ENCODE measurements around the gene MEIKIN.
"Not testable (repeated sequence)": the region's sequence is repeated elsewhere in the genome, so short reads cannot be mapped to it uniquely, and the experiment has no call there.

Gene MEIKIN

DNA sequence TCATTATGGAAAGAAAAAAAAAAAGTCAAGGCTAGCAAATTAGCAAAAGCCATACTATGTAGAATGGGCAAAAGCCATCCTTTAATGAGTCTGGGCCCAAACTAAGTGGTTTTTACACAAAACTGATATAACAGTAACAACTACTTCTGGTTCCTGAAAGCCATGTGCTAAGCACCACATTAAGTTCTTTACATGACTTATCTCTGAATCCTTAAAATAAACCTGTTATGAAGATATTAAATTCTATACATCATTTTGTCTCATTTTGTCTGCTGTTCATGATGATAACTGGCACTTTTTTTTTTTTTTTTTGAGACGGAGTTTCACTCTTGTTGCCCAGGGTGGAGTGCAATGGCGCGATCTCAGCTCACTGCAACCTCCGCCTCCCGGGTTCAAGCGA is 153.6 kb downstream of the MEIKIN start:
- DNase-seq (ENCODE audit: insufficient read length, low spot score) (no peak), FAIRE-seq (no peak)
- no peak for TF ChIP-seq POLR2A (IDR thresholded peaks at IDR 0.05; ENCODE audit: low read depth, low read length)

GRCh38 chr5:131790550-131790949 is 154.9 kb downstream of the MEIKIN start:
- TF ChIP-seq POLR2A (IDR thresholded peaks at IDR 0.05; ENCODE audit: low read depth, low read length) = no peak

DNA sequence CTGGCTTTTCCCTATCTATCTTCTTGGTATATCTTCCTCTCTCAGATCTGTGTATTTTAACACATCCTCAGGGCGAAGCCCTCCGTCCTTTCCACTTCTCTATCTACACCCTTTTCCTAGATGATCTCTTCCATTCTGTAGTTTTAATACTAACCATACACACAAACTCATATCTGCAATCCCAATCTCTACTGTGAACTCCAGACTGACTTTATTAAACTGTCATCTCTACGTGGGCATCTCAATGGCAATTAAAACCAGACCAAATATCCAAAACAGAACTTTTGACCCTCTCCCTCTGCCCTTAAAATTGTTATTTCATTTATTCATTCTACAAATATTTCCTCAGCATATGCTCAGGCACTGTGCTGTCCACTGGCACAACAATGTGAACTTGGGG is 155.7 kb downstream of the MEIKIN start:
- no peak for TF ChIP-seq POLR2A (IDR thresholded peaks at IDR 0.05; ENCODE audit: low read depth, low read length)
- FAIRE-seq (peak; percentile 30), DNase-seq (ENCODE audit: insufficient read length, low spot score) (no peak)

More at GRCh38 chr5:131790550-131790949, 154.9 kb downstream of the MEIKIN start:
- DNase-seq (ENCODE audit: insufficient read length, low spot score) (no peak), FAIRE-seq (peak; percentile 36)

DNA sequence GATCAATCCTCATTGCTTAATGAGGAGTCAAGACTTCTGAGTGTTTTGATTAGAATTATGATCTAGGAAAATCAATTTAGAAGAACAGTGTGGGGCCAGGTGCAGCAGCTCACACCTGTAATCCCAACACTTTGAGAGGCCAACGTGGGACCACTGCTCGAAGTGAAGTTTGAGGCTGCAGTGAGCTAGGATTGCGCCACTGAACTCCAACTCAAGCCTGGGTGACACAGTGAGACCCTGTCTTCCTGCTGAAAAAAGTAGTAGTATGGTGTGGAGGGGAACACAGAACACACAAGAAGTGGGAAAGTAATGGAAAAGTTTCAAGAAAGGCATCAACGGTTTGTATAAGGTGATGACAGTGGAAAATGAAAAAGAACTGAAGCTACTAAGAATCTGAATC is 157.7 kb downstream of the MEIKIN start:
- no peak for TF ChIP-seq POLR2A (IDR thresholded peaks at IDR 0.05; ENCODE audit: low read depth, low read length)
- DNase-seq (ENCODE audit: insufficient read length, low spot score) = no peak

DNA sequence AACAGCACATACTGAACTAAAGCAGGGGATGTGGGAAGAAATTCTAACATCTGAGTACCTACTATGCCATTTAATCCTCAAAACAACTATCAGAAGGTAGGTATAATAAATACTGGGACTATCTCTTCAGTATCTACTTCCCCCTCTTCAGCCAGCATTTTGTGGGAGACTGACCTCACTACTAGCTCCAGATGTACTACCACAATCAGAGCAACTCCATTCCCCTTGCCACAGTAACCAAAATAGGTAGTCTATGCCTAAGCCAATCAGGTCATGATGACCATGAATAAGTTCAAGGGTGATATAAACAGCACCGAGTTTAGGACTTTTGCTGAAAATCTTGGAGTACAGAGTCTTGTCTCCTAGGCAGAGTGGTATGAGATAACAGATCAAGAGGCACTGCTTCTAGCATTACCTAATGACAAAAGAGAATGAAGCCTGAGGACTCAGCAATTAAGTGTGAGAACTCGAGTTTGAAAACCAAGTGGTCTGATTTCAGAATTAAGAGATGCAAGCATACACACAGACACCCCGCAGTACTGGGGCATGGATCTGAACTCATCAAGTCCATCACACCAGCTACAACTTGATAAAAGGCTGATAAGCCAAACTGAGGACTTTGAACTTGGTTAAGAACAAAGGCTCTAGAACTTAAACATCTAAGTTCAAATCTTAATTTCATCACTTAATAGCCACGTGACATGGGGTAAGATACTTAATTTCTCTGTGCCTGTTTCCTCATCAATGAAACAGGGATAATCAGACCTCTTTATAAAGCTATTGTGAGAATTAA is 158.4 kb downstream of the MEIKIN start:
- DNase-seq (ENCODE audit: insufficient read length, low spot score) = no peak
- FAIRE-seq = peak; percentile 30
- no peak for TF ChIP-seq POLR2A (IDR thresholded peaks at IDR 0.05; ENCODE audit: low read depth, low read length)

More for the DNA sequence above, 157.7 kb downstream of the MEIKIN start:
- peak; percentile 75 for FAIRE-seq

- FAIRE-seq = no peak
- no peak for TF ChIP-seq POLR2A (IDR thresholded peaks at IDR 0.05; ENCODE audit: low read depth, low read length)
- DNase-seq (ENCODE audit: insufficient read length, low spot score) = no peak
Observed at GRCh38 chr5:131786036-131786435, 159.4 kb downstream of the MEIKIN start.

GRCh38 chr5:131783874-131784273 is 161.6 kb downstream of the MEIKIN start:
- no peak for FAIRE-seq
- no peak for DNase-seq (ENCODE audit: insufficient read length, low spot score)
- no peak for TF ChIP-seq POLR2A (IDR thresholded peaks at IDR 0.05; ENCODE audit: low read depth, low read length)

DNA sequence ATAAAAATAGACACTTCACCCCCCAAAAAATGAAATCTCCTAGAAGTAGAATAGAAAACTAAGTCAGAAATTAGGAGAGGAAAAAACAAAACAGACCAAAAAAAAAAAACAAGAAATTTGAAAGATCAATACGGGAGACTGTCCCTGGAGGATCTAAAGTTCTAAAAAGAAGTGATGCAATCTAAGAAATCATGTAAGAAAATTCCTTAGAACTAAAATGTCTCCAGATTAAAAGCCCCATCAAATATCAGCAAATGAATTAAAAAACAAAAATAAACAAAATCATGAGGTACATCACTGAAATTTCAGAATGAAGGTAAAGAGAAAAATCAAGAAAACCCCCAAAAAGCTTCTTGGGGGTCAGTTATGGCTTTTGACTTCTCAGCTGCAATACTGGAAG is 162.1 kb downstream of the MEIKIN start:
- FAIRE-seq = no peak
- TF ChIP-seq POLR2A (IDR thresholded peaks at IDR 0.05; ENCODE audit: low read depth, low read length) = no peak
- DNase-seq (ENCODE audit: insufficient read length, low spot score) = no peak

GRCh38 chr5:131782717-131783116 is 162.7 kb downstream of the MEIKIN start:
- DNase-seq (ENCODE audit: insufficient read length, low spot score) = no peak
- FAIRE-seq = no peak
- no peak for TF ChIP-seq POLR2A (IDR thresholded peaks at IDR 0.05; ENCODE audit: low read depth, low read length)

GRCh38 chr5:131778141-131778540 is 167.3 kb downstream of the MEIKIN start:
- FAIRE-seq = peak; percentile 33
- not testable (repeated sequence) for DNase-seq (ENCODE audit: insufficient read length, low spot score)

- DNase-seq (ENCODE audit: insufficient read length, low spot score) (no peak), FAIRE-seq (peak; percentile 72)
- TF ChIP-seq POLR2A (IDR thresholded peaks at IDR 0.05; ENCODE audit: low read depth, low read length) = no peak
Observed at GRCh38 chr5:131776450-131776849, 169.0 kb downstream of the MEIKIN start.

DNA sequence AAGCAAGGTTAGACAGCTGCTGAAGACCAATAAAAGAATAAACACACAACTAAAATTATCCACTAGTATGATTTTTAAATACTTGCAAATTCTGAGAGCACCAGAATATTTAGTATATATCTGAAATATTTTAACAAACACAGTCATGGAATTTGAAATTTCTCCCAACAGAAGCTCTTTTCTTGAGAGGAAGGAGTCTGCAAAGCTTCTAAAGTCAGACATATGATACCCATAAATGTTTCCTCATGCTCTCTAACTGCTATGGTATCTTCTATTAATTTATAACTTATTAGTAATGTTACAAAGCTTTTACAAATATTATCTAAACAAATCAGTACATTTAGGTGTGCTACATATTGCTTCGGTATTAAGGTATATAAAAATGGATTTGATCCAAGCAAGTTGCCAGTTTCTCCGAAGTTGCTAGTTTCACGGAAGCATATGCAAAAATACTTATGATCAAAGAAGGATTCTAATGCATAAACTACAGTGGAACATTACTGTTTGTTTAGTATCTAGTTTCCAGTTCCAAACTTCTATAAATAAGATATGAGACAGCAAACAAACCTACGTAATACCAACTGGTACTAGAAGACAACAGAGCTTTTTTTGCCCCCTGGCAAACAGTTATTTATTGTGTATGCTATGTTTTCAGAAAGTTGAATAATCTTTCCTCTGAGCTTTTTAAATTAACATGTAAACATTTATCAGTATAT is 170.7 kb downstream of the MEIKIN start:
- DNase-seq (ENCODE audit: insufficient read length, low spot score) (no peak), FAIRE-seq (no peak)
- no peak for TF ChIP-seq POLR2A (IDR thresholded peaks at IDR 0.05; ENCODE audit: low read depth, low read length)

DNA sequence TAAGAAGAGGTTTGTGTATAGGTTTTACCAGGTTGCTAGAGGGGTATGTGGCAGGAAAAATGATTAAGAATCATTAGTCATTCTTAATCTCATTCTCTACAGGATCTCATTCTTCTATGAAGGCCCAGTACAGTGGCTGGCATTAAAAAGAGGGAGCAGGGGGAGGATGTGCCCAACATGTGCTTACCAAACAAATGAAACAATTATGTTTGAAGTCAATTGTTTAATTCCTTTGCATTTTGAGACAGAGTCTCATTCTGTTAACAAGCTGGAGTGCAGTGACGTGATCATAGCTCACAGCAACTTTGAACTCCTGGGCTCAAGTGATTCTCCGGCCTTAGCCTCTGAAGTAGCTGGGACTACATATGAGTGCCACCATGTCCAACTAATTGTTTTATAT is 171.7 kb downstream of the MEIKIN start:
- FAIRE-seq = peak; percentile 38
- TF ChIP-seq POLR2A (IDR thresholded peaks at IDR 0.05; ENCODE audit: low read depth, low read length) = no peak
- DNase-seq (ENCODE audit: insufficient read length, low spot score) = no peak

- DNase-seq (ENCODE audit: insufficient read length, low spot score) (no peak), FAIRE-seq (peak; percentile 52)
- TF ChIP-seq POLR2A (IDR thresholded peaks at IDR 0.05; ENCODE audit: low read depth, low read length) = no peak
Observed at GRCh38 chr5:131771692-131772091, 173.8 kb downstream of the MEIKIN start.

DNA sequence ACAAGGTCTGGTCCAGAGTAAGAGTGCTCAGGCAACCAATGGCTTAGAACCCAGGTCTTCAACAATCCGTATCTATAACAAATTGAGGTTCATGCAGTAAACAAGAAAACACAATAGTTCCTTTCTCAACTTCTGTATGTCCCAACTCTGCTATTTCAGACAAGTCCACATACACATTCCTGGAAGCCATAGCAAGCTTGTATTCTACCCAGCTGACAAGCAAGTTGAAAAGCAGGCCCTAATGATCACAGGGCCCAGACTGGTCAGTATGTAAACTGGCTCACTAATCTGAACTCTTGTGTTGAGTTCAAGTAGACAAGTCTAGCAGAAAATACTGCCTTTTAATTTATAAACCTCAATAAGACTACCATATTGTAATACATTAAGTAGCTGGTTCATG is 175.5 kb downstream of the MEIKIN start:
- no peak for DNase-seq (ENCODE audit: insufficient read length, low spot score)
- no peak for FAIRE-seq
- no peak for TF ChIP-seq POLR2A (IDR thresholded peaks at IDR 0.05; ENCODE audit: low read depth, low read length)
